ENCODE measurements around the gene PTPRQ.

The PTPRQ gene

GRCh38 chr12:80698847-80699542, 255.0 kb downstream of the PTPRQ start:
- TF ChIP-seq CSRNP3 (CRISPR knock-in tag; IDR thresholded peaks at IDR 0.05) = no peak

DNA sequence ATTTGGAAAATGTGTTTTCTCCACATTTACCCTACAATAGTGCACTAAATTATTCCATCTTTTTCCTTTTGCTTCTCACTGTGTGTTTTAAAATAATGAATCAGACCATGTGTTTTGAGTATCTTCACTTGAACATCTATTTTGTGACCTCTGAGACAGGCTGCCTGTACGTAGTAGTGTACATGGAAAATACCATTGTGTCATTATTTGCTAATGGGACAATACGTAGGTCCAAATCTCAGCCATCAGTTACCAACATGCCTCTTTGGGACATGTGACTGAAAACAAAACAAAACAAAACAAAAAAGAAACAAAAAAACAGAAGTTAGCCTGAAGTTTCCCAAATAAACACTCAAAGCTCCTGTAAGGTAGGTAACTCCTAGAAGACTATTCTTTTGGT, 256.3 kb downstream of the PTPRQ start:
- TF ChIP-seq ZFP3 (CRISPR knock-in tag; IDR thresholded peaks at IDR 0.05) = no peak
- TF ChIP-seq SNAI2 (CRISPR knock-in tag; IDR thresholded peaks at IDR 0.05) = no peak
- ATAC-seq = no peak

More at GRCh38 chr12:80698847-80699542, 255.0 kb downstream of the PTPRQ start:
- ATAC-seq = no peak

GRCh38 chr12:80701388-80701787, 257.4 kb downstream of the PTPRQ start:
- ATAC-seq = no peak
- TF ChIP-seq ZNF70 (CRISPR knock-in tag; IDR thresholded peaks at IDR 0.05) (no peak), BACH2 (CRISPR knock-in tag; IDR thresholded peaks at IDR 0.05; ENCODE audit: borderline replicate concordance) (no peak), SNAI2 (CRISPR knock-in tag; IDR thresholded peaks at IDR 0.05) (no peak), CREB5 (CRISPR knock-in tag; IDR thresholded peaks at IDR 0.05; ENCODE audit: low read depth) (no peak), TOX (CRISPR knock-in tag; IDR thresholded peaks at IDR 0.05; ENCODE audit: borderline replicate concordance) (no peak), PPARA (CRISPR knock-in tag; IDR thresholded peaks at IDR 0.05; ENCODE audit: borderline replicate concordance) (no peak), ISL1 (CRISPR knock-in tag; IDR thresholded peaks at IDR 0.05) (no peak), ARNTL (CRISPR knock-in tag; IDR thresholded peaks at IDR 0.05; ENCODE audit: borderline replicate concordance, low read depth) (no peak), CSDC2 (CRISPR knock-in tag; IDR thresholded peaks at IDR 0.05) (no peak), PATZ1 (CRISPR knock-in tag; IDR thresholded peaks at IDR 0.05; ENCODE audit: borderline replicate concordance) (no peak), TCF4 (CRISPR knock-in tag; IDR thresholded peaks at IDR 0.05; ENCODE audit: borderline replicate concordance) (no peak), CSRNP3 (CRISPR knock-in tag; IDR thresholded peaks at IDR 0.05) (no peak), ZNF8 (CRISPR knock-in tag; IDR thresholded peaks at IDR 0.05) (no peak)
- TF ChIP-seq, protein P1, sequence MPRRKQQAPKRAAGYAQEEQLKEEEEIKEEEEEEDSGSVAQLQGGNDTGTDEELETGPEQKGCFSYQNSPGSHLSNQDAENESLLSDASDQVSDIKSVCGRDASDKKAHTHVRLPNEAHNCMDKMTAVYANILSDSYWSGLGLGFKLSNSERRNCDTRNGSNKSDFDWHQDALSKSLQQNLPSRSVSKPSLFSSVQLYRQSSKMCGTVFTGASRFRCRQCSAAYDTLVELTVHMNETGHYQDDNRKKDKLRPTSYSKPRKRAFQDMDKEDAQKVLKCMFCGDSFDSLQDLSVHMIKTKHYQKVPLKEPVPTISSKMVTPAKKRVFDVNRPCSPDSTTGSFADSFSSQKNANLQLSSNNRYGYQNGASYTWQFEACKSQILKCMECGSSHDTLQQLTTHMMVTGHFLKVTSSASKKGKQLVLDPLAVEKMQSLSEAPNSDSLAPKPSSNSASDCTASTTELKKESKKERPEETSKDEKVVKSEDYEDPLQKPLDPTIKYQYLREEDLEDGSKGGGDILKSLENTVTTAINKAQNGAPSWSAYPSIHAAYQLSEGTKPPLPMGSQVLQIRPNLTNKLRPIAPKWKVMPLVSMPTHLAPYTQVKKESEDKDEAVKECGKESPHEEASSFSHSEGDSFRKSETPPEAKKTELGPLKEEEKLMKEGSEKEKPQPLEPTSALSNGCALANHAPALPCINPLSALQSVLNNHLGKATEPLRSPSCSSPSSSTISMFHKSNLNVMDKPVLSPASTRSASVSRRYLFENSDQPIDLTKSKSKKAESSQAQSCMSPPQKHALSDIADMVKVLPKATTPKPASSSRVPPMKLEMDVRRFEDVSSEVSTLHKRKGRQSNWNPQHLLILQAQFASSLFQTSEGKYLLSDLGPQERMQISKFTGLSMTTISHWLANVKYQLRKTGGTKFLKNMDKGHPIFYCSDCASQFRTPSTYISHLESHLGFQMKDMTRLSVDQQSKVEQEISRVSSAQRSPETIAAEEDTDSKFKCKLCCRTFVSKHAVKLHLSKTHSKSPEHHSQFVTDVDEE (CRISPR knock-in tag; IDR thresholded peaks at IDR 0.05) = no peak
- TF ChIP-seq, protein P2, sequence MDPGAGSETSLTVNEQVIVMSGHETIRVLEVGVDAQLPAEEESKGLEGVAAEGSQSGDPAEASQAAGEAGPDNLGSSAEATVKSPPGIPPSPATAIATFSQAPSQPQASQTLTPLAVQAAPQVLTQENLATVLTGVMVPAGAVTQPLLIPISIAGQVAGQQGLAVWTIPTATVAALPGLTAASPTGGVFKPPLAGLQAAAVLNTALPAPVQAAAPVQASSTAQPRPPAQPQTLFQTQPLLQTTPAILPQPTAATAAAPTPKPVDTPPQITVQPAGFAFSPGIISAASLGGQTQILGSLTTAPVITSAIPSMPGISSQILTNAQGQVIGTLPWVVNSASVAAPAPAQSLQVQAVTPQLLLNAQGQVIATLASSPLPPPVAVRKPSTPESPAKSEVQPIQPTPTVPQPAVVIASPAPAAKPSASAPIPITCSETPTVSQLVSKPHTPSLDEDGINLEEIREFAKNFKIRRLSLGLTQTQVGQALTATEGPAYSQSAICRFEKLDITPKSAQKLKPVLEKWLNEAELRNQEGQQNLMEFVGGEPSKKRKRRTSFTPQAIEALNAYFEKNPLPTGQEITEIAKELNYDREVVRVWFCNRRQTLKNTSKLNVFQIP (CRISPR knock-in tag; IDR thresholded peaks at IDR 0.05; ENCODE audit: borderline replicate concordance, low read depth) = no peak
